Keratinocyte (primary cell): Measurements from ENCODE around the gene C5orf22. TPM values are rescaled to one million over a fixed set of nuclear protein-coding genes. Genes with fewer than 3 reads are reported as not detected.

ENCODE experiments used
- DNase-seq: peaks from one replicate; pipeline ENCODE4 v3.0.0-alpha.2; 2011; ENCODE audit warnings: low read depth, missing footprints, low spot score
- FAIRE-seq: peaks from 2 replicates; lab custom pipeline; 2011; peaks lifted over from hg19 to GRCh38; lab: Jason Lieb, UNC
- H2AFZ ChIP-seq: 2 replicates; pipeline ENCODE4 v1.6.0; 2012; ENCODE audit warnings: low read length, control low read depth, inconsistent platforms; ENCODE audit not compliant: control insufficient read depth
- H3K27ac ChIP-seq: 2 replicates; pipeline ENCODE4 v1.5.1; 2011; ENCODE audit warnings: low read length; ENCODE audit not compliant: control insufficient read depth, insufficient read depth
- H3K27me3 ChIP-seq: 3 replicates; pipeline ENCODE4 v1.6.0; 2011; ENCODE audit warnings: low read length; ENCODE audit not compliant: control insufficient read depth, insufficient read depth; ENCODE audit errors: extremely low read depth
- H3K36me3 ChIP-seq, 2 experiments: 2 replicates in 1 of 2; 3 replicates in 1 of 2; pipeline ENCODE4 v1.5.1; 2011; ENCODE audit warnings: low read length in 2 of 2, mild to moderate bottlenecking in 1 of 2; ENCODE audit not compliant: control insufficient read depth in 2 of 2, insufficient read depth in 2 of 2; ENCODE audit errors: extremely low read depth in 1 of 2
- H3K4me1 ChIP-seq: 3 replicates; pipeline ENCODE4 v1.5.1; 2011; ENCODE audit warnings: low read length; ENCODE audit not compliant: control insufficient read depth, insufficient read depth; ENCODE audit errors: extremely low read depth
- H3K4me2 ChIP-seq: 3 replicates; pipeline ENCODE4 v1.6.0; 2011; ENCODE audit warnings: low read depth, low read length; ENCODE audit not compliant: control insufficient read depth, insufficient read depth; ENCODE audit errors: extremely low read depth
- H3K4me3 ChIP-seq, 3 experiments: fragments of 200-600 bp in 1 of 3; sonication (generic) in 1 of 3; 2 replicates in 2 of 3; 3 replicates in 1 of 3; pipeline ENCODE4 v1.5.1; 2011 to 2016; ENCODE audit warnings: low read length in 3 of 3, mild to moderate bottlenecking in 3 of 3, control low read depth in 2 of 3, inconsistent platforms in 1 of 3, low read depth in 1 of 3, mixed read lengths in 1 of 3, mixed run types in 1 of 3, moderate library complexity in 1 of 3; ENCODE audit not compliant: control insufficient read depth in 2 of 3, insufficient read depth in 2 of 3; ENCODE audit errors: extremely low read depth in 1 of 3
- H3K79me2 ChIP-seq: 2 replicates; pipeline ENCODE4 v1.6.0; 2012; ENCODE audit warnings: low read length; ENCODE audit not compliant: control insufficient read depth, insufficient read depth
- H3K9ac ChIP-seq: 3 replicates; pipeline ENCODE4 v1.6.0; 2011; ENCODE audit warnings: low read length; ENCODE audit not compliant: control insufficient read depth, insufficient read depth; ENCODE audit errors: extremely low read depth
- H3K9me1 ChIP-seq: 3 replicates; pipeline ENCODE4 v1.6.0; 2011; ENCODE audit warnings: low read length; ENCODE audit not compliant: control insufficient read depth, insufficient read depth; ENCODE audit errors: extremely low read depth
- H3K9me3 ChIP-seq: 2 replicates; pipeline ENCODE4 v1.5.1; 2012; ENCODE audit warnings: low read depth, low read length; ENCODE audit not compliant: control insufficient read depth
- H4K20me1 ChIP-seq: 3 replicates; pipeline ENCODE4 v1.6.0; 2011; ENCODE audit warnings: low read length; ENCODE audit not compliant: control insufficient read depth, insufficient read depth; ENCODE audit errors: extremely low read depth
- EZH2 ChIP-seq: IDR thresholded peaks from one replicate; pipeline ENCODE4 v1.6.1; 2012; ENCODE audit warnings: inconsistent platforms, mild to moderate bottlenecking, low read length, moderate library complexity
- dilution Hi-C: fragments of 300-500 bp; cut with MboI; formaldehyde crosslinking; loops from one replicate; pipeline ENCODE4 v1.7.0; 2020; ENCODE audit warnings: low sequenced_read_pairs; ENCODE audit not compliant: extremely low pct_ligation_motif_present
- polyA plus RNA-seq, 5 experiments: library from polyadenylated mRNA; depleted of rRNA in 3 of 5; stranded (reverse) in 3 of 5; stranded (forward) in 1 of 5; unstranded in 1 of 5; fragments of >200 nt; gene quantifications; 1 replicate in 1 of 5; 2 replicates in 3 of 5; 3 replicates in 1 of 5; pipeline versions ENCODE4 v1.2.1 to v1.2.3, GENCODE V29; 2011 to 2012; ENCODE audit warnings: missing spikeins in 2 of 5, low read depth in 1 of 5, low replicate concordance in 1 of 5
- TF ChIP-seq, protein P1 (sequence below), 3 experiments: IDR thresholded peaks in 1 of 3; conservative IDR thresholded peaks in 1 of 3; optimal IDR thresholded peaks in 1 of 3; 2 replicates in 2 of 3; 3 replicates in 1 of 3; pipeline versions ENCODE3 to v1.5.1; 2011; ENCODE audit warnings: low read length in 3 of 3, mild to moderate bottlenecking in 3 of 3, moderate library complexity in 2 of 3, control low read depth in 1 of 3, inconsistent platforms in 1 of 3; ENCODE audit not compliant: insufficient read depth in 2 of 3; ENCODE audit errors: extremely low read depth in 1 of 3

C5orf22 gene
- polyA plus RNA-seq, 1 donor (not counting 4 experiments of a cell fraction or from before 2014, with no cell fraction given): 27.6 TPM

DNA sequence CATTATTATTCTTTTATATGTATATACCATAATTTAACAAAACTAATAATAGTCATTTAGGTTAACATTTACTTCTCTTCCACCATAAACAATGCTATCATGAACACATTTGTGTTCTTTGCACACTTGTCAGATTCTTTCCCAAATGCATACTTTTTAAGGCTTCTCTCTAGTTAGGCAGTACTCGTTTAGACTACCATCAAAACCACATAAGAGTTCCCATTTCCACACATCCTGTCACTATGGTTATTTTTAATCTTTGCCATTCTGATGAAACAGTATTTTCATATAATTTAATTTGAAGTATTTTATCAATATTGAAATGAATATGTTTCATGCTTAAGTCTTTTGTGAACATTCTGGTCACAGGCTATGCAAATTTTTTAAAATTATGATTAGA, 15.3 kb upstream of the C5orf22 start:
- no peak for TF ChIP-seq EZH2
- TF ChIP-seq, protein P1, sequence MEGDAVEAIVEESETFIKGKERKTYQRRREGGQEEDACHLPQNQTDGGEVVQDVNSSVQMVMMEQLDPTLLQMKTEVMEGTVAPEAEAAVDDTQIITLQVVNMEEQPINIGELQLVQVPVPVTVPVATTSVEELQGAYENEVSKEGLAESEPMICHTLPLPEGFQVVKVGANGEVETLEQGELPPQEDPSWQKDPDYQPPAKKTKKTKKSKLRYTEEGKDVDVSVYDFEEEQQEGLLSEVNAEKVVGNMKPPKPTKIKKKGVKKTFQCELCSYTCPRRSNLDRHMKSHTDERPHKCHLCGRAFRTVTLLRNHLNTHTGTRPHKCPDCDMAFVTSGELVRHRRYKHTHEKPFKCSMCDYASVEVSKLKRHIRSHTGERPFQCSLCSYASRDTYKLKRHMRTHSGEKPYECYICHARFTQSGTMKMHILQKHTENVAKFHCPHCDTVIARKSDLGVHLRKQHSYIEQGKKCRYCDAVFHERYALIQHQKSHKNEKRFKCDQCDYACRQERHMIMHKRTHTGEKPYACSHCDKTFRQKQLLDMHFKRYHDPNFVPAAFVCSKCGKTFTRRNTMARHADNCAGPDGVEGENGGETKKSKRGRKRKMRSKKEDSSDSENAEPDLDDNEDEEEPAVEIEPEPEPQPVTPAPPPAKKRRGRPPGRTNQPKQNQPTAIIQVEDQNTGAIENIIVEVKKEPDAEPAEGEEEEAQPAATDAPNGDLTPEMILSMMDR (optimal IDR thresholded peaks at IDR 0.05 in 1 of 3, IDR thresholded peaks at IDR 0.05 in 1 of 3, conservative IDR thresholded peaks at IDR 0.05 in 1 of 3; ENCODE audit: extremely low read depth in 1 of 3, insufficient read depth in 2 of 3, low read length in 3 of 3): no peak
- no peak overlapping the region for H3K4me2 ChIP-seq
- H3K9ac ChIP-seq: no peak overlapping the region
- no peak for DNase-seq
- no peaks in the 10 kb centered on the region for H3K27me3 ChIP-seq
- dilution Hi-C loops: no loop called here
- H3K27ac ChIP-seq: no peak overlapping the region
- H4K20me1 ChIP-seq: no peaks in the 10 kb centered on the region
- H2AFZ ChIP-seq: no peak overlapping the region
- peaks cover 14% of the 10 kb centered on the region in 2 experiments for H3K36me3 ChIP-seq
- no peaks in the 10 kb centered on the region for H3K9me3 ChIP-seq
- no peak overlapping the region for H3K4me3 ChIP-seq
- no peaks in the 10 kb centered on the region for H3K79me2 ChIP-seq
- no peaks in the 10 kb centered on the region for H3K4me1 ChIP-seq
- no peak for FAIRE-seq
- no peaks in the 10 kb centered on the region for H3K9me1 ChIP-seq

DNA sequence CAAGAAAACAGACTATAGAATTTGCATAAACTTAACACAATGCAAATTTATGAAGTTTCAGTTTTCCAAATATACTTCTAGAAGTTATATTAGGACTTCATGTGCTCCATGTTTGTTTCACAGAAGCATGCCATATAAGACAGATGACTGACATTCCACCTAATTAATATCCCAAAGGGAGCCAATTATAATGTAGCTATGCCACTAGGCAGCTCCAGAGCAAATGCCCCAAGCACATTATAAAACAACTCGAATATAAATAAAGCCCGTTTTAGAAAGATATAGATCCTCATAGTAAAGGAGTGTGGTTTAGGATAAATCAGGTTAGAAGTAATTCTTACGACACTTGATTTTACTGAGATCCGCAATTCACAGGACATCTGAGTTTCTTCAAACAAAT, 9.1 kb upstream of the C5orf22 start:
- Histone ChIP-seq H3K9ac (no peak overlapping the region), H3K4me2 (no peak overlapping the region), H3K27me3 (no peaks in the 10 kb centered on the region), H3K27ac (no peak overlapping the region), H3K4me1 (no peaks in the 10 kb centered on the region), H3K4me3 (no peak overlapping the region), H3K9me1 (no peaks in the 10 kb centered on the region), H2AFZ (no peak overlapping the region), H3K79me2 (peaks cover 8% of the 10 kb centered on the region), H3K36me3 (peaks cover 10 to 18% of the 10 kb centered on the region in 2 experiments), H4K20me1 (no peaks in the 10 kb centered on the region), H3K9me3 (no peaks in the 10 kb centered on the region)
- DNase-seq (no peak), FAIRE-seq (no peak)
- dilution Hi-C loops: no loop called here
- TF ChIP-seq, protein P1 (optimal IDR thresholded peaks at IDR 0.05 in 1 of 3, IDR thresholded peaks at IDR 0.05 in 1 of 3, conservative IDR thresholded peaks at IDR 0.05 in 1 of 3; ENCODE audit: extremely low read depth in 1 of 3, insufficient read depth in 2 of 3, low read length in 3 of 3): no peak
- TF ChIP-seq EZH2: no peak
